GM13977 (cell line): ENCODE results near the gene CHL1.

Experiments used
- DNase-seq: peaks from one replicate; pipeline ENCODE4 v3.0.0; 2012; ENCODE audit warnings: low spot score
- CTCF ChIP-seq: IDR thresholded peaks from 2 replicates; pipeline ENCODE4 v1.5.1; 2012; ENCODE audit warnings: mild to moderate bottlenecking, control low read depth; ENCODE audit not compliant: insufficient read depth; ENCODE audit errors: extremely low read depth, missing control alignments
- in situ Hi-C: fragments of 300-500 bp; cut with MboI; formaldehyde crosslinking; loops from one replicate; pipeline ENCODE4 v1.12.0; 2022; ENCODE audit warnings: low sequenced_read_pairs, low pct_unique_long_range_greater_than_20kb, mixed read lengths, inconsistent platforms; ENCODE audit not compliant: unreplicated experiment

The CHL1 gene

GRCh38 chr3:380801-381200 is 184.2 kb downstream of the CHL1 start:
- DNase-seq = no peak
- in situ Hi-C loops = no loop called here
- TF ChIP-seq CTCF = no peak

- in situ Hi-C loops = no loop called here
- no peak for TF ChIP-seq CTCF
- DNase-seq = no peak
These were observed 188.6 kb downstream of the CHL1 start for GRCh38 chr3:385151-385550.

GRCh38 chr3:394775-395174 is 198.2 kb downstream of the CHL1 start:
- in situ Hi-C loops = no loop called here
- no peak for DNase-seq
- TF ChIP-seq CTCF = no peak

- no peak for DNase-seq
- no peak for TF ChIP-seq CTCF
- in situ Hi-C loops = no loop called here
These were observed 199.7 kb downstream of the CHL1 start for GRCh38 chr3:396293-396692.

- in situ Hi-C loops = no loop called here
- no peak for DNase-seq
- TF ChIP-seq CTCF = no peak
These were observed 203.1 kb downstream of the CHL1 start for GRCh38 chr3:399647-400046.

- in situ Hi-C loops = no loop called here
- no peak for TF ChIP-seq CTCF
- no peak for DNase-seq
These were observed 207.3 kb downstream of the CHL1 start for GRCh38 chr3:403826-404225.

- in situ Hi-C loops = no loop called here
- TF ChIP-seq CTCF = no peak
- no peak for DNase-seq
These were observed 212.4 kb downstream of the CHL1 start for GRCh38 chr3:409011-409410.
